HPDE6-E6E7 (cell line): Measurements from ENCODE around the gene TMEM132C.

Experiments
- DNase-seq: peaks from one replicate; pipeline ENCODE4 v3.0.0; 2011; ENCODE audit warnings: missing footprints; ENCODE audit errors: extremely low spot score

Gene TMEM132C

GRCh38 chr12:128660532-128661225 is 393.7 kb downstream of the TMEM132C start:
- DNase-seq = no peak

GRCh38 chr12:128661226-128661569 is 394.2 kb downstream of the TMEM132C start:
- DNase-seq = no peak

- no peak for DNase-seq
These were observed 395.1 kb downstream of the TMEM132C start for GRCh38 chr12:128662101-128662500.

GRCh38 chr12:128664501-128664900 is 397.5 kb downstream of the TMEM132C start:
- no peak for DNase-seq

GRCh38 chr12:128667193-128667592 is 400.2 kb downstream of the TMEM132C start:
- DNase-seq = no peak

- no peak for DNase-seq
These were observed 404.6 kb downstream of the TMEM132C start for GRCh38 chr12:128671528-128672042.

- DNase-seq = no peak
These were observed 405.5 kb downstream of the TMEM132C start for GRCh38 chr12:128672428-128672827.

- DNase-seq = no peak
These were observed 405.9 kb downstream of the TMEM132C start for GRCh38 chr12:128672893-128673292.

GRCh38 chr12:128675576-128675975 is 408.6 kb downstream of the TMEM132C start:
- DNase-seq = no peak

- no peak for DNase-seq
These were observed 413.6 kb downstream of the TMEM132C start for GRCh38 chr12:128680555-128680954.

- no peak for DNase-seq
These were observed 415.7 kb downstream of the TMEM132C start for GRCh38 chr12:128682548-128683275.

GRCh38 chr12:128684352-128684751 is 417.4 kb downstream of the TMEM132C start:
- no peak for DNase-seq

GRCh38 chr12:128685903-128686475 is 419.0 kb downstream of the TMEM132C start:
- no peak for DNase-seq

- no peak for DNase-seq
These were observed 420.9 kb downstream of the TMEM132C start for GRCh38 chr12:128687851-128688250.

GRCh38 chr12:128690641-128691040 is 423.7 kb downstream of the TMEM132C start:
- DNase-seq = no peak

- DNase-seq = no peak
These were observed 426.1 kb downstream of the TMEM132C start for GRCh38 chr12:128693115-128693514.

- no peak for DNase-seq
These were observed 426.8 kb downstream of the TMEM132C start for GRCh38 chr12:128693771-128694170.

- DNase-seq = no peak
These were observed 427.5 kb downstream of the TMEM132C start for GRCh38 chr12:128694445-128694844.

GRCh38 chr12:128695697-128696096 is 428.7 kb downstream of the TMEM132C start:
- no peak for DNase-seq

GRCh38 chr12:128698301-128698972 is 431.5 kb downstream of the TMEM132C start:
- no peak for DNase-seq

GRCh38 chr12:128699106-128699505 is 432.1 kb downstream of the TMEM132C start:
- DNase-seq = no peak

GRCh38 chr12:128702371-128702770 is 435.4 kb downstream of the TMEM132C start:
- no peak for DNase-seq
